Daoy (cell line): ENCODE measurements around the gene PHF21A. TPM values are rescaled to one million over a fixed set of nuclear protein-coding genes. Genes with fewer than 3 reads are reported as not detected.
"Not testable (repeated sequence)": the region's sequence is repeated elsewhere in the genome, so short reads cannot be mapped to it uniquely, and the experiment has no call there.

Experiments
- DNase-seq: peaks from one replicate; pipeline ENCODE4 v3.0.0-alpha.2; 2015; ENCODE audit warnings: low read depth
- total RNA-seq: library from RNA; depleted of rRNA; stranded (reverse); fragments of >200 nt; shearing (Covaris generic); gene quantifications from 2 replicates; pipeline ENCODE4 v1.2.3, GENCODE V29; 2014

The PHF21A gene
- total RNA-seq, 1 experiment from 2014 or later = 4.8 TPM

DNA sequence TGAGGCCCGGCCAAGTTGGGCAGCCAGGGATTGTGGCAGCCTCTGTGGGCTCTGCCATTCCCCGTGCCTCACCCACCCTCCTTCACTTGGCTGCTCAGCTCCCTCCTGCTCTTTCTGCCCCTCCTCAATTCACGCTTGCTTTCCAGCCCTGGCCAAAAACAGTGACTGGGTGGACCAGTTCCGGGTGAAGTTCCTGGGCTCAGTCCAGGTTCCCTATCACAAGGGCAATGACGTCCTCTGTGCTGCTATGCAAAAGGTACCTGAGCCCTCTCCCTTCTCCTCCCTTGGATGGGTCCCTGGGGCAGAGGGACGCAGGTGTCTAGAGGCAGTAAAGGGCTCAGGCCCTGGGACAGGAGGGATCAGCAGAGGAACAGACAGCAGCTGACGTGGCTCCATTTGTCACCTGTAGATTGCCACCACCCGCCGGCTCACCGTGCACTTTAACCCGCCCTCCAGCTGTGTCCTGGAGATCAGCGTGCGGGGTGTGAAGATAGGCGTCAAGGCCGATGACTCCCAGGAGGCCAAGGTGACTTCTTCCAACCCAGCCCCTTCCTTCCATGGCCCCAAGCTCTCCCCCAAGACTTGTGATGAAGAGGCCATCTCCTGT lies 216.8 kb downstream of the PHF21A start:
- DNase-seq = no peak

- DNase-seq = no peak
These were observed 218.5 kb downstream of the PHF21A start for GRCh38 chr11:45902452-45903380.

DNA sequence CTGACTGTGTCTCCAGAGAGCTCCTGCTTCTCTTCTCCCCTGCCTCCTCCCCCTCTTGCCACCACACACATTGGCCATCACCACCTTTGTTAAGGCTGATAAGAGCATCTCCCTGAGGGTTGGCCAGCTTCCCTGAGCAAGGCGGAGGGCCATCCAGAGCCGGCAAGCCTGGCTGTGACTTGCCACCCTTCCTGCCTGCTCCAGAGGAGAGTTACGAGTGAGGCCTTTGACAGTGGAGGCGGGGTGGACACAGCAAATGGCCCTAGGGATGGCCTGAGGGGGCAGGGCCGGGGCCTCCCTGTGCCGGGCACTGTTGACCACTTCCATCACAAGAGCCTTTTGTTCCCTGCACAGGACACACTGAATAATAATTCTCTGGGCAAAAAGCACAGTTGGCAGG lies 219.6 kb downstream of the PHF21A start:
- no peak for DNase-seq

- no peak for DNase-seq
These were observed 220.2 kb downstream of the PHF21A start for GRCh38 chr11:45900916-45901617.

GRCh38 chr11:45900175-45900800 lies 221.0 kb downstream of the PHF21A start:
- DNase-seq = not testable (repeated sequence)

DNA sequence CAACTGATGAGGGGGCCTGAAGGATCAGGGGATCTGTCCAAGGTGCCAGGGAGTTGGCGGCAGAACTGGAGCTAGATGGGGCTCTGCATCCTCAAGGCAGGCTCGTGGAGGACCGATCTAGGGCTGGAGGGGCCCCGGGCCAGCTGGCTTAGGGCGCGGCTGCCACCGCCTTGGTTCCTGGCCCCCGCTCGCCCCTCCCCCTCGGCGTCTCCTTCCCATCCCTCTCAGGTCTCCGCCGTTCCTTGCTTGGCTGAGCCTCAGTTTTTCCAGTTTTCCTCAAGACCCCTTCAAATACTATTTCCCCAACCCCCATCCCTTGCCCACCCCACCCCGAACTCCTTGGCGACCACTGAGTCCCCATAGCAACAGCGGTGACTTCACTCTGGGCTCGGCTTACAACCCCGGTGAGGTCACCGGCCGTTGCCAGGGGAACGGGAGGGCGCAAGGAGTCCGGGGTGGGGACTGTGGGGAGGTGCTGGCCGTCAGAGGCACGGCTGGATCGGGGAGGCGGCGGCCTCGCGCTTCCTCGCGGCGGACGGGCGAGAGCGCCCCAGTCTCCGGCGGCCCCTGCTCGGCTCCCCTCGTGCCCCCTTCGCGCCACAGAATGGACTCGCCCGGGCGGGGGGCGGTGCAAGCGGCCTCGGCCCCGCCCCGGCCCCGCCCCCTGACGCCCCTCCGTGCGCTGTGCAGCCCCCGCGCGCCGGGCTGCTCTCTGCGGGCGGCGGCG lies 221.6 kb downstream of the PHF21A start:
- DNase-seq = peak; percentile 94

DNA sequence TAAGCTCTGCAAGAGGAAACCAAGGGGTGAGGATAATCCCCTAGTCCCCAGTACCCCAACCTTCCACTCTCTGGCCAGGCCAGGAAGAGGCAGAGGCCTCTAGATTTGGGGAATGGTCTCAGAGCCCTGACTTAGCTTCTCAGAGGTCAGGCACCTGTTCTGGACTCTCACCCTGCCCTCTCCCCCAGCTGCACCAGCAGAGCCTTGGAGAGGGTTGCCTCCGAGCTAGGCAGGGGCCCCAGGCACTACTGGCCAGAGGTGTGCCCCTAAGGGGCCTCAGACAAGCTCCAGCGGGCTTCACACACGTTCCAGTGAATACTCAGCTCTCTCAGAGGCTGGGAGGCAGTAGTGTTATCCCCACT lies 222.2 kb downstream of the PHF21A start:
- no peak for DNase-seq

DNA sequence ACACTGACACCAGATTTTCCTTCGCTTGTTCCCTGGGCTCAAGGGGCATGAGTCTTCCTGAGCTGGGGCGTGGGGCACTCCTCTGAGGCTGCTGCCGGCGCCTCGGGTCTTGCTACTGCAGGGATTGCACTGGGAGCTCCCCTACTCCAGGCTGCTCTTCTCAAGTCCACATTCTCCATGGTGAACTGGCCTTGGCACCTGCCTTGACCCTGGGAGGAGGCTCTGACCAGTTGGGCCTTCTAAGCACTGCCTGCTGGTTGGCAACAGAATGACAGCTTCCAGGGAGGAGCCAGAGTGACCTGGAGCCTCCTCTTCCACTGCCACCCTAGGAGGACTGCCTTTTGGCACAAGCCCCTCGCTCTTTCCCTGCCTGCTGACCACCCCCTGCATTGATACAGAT lies 223.7 kb downstream of the PHF21A start:
- DNase-seq = no peak

DNA sequence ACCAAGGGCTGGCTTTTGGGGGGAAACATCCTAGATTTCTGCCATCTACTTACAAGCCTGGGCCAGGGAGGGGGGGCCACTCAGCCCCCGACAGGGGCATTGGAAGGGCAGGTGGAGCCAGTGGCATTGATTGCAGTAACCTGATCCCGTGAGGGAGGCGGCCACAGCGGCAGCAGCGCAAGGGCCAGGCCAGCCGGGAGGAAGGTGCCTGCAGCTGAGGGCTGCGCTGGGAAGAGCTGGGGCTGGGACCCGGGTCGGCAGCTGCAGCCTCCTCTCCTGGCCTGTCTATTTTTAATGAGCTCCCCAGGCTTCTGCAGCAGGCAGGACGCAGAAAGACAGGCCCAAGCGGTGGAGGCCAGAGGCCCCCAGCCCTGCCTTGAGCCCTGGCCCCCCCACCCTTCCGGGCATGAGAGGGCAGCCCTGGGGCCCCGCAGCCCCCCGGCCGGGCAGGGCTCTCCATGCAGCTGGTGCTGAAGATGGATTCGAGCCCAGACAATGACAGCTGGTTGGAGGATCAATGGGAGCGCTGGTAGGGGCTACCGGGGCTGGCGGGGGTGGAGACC lies 224.8 kb downstream of the PHF21A start:
- DNase-seq = no peak

- DNase-seq = no peak
These were observed 225.5 kb downstream of the PHF21A start for GRCh38 chr11:45895553-45896259.

DNA sequence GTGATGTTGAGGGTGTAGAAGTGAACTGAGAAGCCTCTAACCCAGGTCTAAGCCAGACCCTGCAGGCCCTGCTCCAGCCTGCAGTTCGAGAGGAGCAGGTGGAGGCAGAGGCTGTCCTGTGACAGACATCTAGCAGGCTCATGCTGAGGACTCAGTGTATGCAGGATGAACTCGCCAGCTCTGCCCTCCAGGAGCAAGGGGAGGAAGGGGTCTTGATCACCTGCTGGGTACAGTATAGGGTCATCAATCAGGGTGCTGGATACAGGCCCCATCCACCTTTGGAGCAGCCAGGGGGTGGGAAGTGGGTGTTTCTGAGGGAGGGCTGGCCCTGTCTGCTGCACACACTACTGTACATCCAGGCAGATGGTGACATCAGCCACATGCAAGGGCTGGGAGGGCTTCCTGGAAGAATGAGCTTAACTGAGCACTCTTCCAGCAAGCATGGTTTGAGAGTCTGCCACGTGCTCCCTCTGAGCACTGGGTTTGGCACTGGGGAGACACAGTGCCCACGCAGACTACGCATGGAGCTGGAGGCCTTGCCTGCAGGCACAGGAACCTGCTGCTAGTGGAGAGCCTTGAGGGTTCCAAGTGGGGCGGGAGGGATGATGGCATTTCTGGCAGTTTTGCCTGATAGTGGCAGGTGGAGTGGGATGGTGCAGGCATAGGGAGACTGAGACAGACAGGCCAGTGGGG lies 226.6 kb downstream of the PHF21A start:
- DNase-seq = no peak

DNA sequence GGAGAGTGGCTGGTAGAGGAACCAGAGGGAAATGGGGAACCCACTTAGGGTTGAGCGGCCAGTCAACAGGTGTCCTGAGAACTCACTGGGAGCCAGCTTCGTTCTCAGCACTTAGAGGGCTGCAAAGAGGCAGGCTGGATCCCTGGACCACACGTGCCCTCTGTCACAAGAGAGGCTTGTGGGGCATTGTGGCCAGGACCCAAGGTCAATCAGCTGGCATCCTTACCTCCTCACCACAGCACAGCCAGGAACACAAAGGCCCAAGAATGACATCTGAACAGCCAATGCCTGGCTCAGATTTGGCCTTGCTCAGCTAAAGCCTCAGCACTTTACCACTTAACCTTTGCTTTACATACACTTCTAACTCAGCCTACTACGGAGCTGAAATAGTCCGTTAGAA lies 228.4 kb downstream of the PHF21A start:
- DNase-seq = no peak

DNA sequence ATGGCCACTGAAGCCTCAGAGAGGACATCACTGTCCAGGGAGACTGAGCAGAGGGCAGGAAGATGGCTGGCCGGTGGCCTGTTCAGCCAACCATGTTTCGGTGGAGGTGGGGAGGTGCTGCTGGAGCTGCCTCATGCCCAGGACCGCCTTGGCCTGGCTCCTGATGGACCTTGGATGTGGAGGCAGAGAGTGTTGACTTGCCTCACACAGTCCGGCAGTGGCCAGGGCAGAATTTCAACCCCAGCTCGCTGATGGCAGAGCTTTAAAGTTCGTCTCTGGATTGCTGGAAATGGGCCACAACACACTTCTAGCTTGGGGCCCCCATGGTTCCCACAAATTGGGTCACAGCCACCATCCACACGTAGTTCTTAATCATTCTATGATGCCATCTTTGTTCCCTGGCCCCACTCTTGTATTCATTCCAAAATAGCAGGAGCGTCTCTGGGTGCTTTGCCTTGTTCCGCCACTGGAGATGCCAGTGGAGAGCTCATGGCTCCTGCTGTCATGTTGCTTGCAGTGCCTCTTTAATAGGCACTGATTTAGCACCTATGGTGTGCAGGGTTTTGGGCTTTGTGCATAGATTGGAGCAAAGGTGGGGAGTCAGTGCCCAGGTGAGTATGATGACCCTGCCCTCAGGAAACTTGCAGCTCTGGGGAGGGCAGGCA lies 230.2 kb downstream of the PHF21A start:
- no peak for DNase-seq

GRCh38 chr11:45889966-45890365 lies 231.3 kb downstream of the PHF21A start:
- DNase-seq = no peak

DNA sequence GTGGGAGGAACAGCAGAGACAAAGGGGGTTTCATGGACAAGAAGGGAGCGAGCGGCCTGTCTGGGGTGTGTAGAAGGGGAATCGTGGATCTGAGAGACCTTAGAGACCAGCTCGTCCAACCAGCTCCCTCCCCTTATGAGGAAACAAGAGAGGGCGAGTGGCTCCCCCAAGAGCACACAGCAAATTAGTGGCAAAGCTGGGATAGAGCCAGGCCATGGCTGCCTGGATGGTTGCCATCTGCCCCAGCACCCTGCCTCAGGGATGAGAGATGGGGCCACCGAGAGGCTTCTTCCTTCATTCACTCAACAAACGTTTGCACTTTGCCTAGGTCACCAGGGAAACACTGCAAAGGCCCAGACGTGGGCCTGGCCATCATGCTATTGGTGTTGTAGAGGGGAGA lies 231.7 kb downstream of the PHF21A start:
- no peak for DNase-seq

DNA sequence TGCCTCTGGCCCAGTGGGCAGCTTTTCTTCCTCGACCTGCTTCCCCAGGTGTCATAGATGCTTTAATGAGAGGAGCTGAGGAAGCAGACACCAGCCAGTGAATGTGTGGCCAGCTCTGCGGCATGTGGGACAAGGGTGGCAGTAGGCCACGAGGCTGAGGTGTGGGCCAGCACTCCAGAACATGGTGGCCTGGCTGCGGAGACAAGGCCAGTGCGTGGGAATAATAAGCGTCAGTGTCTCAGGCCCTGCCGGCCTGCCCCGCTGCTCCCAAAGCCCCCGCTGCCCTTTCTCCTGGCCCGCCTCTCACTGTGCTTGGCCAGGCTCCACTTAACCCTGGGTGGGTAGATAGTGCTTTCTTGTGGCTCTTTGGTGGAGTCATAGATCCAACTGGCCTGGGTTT lies 233.7 kb downstream of the PHF21A start:
- no peak for DNase-seq

DNA sequence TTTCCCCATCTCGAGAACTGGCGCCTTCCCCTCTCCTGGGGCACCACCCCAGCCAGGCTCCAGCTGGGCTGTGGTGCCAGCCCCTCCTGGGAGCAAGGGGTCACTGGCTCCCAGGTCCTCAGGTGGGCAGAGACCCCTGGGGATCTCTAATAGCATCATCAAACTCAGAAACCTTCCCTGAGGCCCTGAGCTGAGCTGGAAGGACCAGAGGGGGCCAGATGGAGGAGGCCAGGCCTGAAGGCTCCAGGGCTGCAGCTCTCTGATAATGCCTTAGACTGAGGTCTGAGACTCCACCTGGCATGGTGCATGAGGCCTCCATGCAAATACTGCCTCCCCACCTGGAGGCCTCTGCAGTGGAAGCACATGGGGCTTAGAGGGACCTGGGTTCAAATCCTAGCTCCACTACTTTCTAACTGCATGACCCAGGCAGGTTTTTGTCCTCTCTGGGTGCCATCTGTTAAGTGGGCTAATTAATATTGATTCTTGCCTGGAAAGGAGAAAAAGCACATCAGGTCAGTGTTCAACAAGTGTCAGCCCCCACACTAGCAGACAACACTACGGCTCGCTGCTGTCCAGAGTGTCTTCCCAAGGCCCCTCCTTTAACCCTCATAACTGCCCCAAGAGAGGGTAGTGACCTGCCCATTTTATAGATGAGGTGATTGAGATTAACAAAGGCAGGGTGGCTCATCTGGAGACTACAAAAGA lies 234.3 kb downstream of the PHF21A start:
- no peak for DNase-seq

DNA sequence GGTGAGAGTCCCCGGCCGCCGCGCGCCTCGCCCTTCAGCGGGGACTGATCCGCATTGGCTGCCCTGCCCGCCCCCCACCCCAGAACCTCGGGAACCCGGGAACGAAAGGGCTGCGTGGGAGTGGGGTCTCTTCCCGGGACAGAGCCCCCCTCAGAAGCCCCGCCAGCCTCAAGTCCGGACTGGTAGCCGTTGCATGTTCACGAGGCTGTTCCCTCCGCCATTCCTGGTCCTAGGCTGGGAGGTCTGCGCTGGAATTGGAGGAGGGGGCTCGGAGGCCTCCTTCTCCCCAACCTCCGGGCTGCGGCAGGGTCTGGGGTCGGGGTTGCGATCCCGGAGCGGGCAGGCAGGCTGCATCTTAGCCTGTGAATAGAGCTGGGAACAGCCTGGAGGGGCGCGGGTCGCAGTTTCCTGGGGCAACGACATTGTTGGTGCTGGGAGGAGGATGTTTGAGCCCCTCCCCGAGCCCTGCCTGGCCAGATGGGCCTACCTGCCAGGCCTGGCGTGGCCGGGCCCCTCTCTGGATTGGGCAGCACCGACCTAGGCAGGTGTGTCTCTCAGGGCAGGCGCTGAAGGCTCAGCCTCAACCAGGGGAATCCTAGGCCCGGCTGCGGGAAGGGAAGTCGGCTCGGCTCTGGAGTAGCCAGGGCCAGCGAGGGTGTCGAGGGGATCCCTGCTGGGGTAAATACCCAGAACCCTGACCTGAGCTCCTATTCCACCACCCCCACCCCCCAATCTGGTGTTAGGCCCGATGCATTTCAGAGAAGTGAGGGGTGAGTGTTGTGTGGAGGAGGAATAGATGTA lies 235.1 kb downstream of the PHF21A start:
- DNase-seq = no peak
